ENCODE measurements around the gene SMURF2. TPM values are rescaled to one million over a fixed set of nuclear protein-coding genes. Genes with fewer than 3 reads are reported as not detected.

Gene SMURF2
- total RNA-seq, 1 experiment from 2014 or later = 57.6 TPM

DNA sequence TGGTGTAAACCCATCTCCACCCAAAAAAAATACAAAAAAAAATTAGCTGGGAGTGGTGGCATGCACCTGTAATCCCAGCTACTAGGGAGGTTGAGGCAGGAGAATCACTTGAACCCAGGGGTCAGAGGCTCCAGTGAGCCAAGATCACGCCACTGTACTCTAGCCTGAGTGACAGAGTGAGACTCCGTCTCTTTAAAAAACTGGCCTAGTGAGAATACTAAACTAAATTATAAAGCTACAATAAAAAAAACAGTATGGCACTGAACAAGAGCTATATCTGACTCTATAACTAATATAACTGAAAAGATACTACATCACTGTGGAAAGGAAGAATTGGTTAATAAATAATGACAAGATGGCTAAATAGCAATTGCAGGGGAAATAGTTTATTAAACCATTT, 6.4 kb downstream of the SMURF2 start:
- H3K4me3 ChIP-seq = no peak overlapping the region
- 0 out of 2 replicates have a peak, but pooled peaks cover 9% of the 10 kb centered on the region for H3K36me3 ChIP-seq (ENCODE audit: low read depth)
- ChIA-PET POLR2A (ENCODE audit: unreplicated experiment) (no interaction called here), CTCF (no interaction called here)
- H2AFZ ChIP-seq = no peak overlapping the region
- H3K79me2 ChIP-seq (ENCODE audit: low read depth) = peaks cover 100% of the 10 kb centered on the region
- H3K9me3 ChIP-seq (ENCODE audit: insufficient read depth, low read depth) = no peaks in the 10 kb centered on the region
- DNase-seq = no peak
- H4K20me1 ChIP-seq (ENCODE audit: insufficient read depth) = 0 out of 2 replicates have a peak, but pooled peaks cover 17% of the 10 kb centered on the region
- peaks cover 52% of the 10 kb centered on the region for H3K4me1 ChIP-seq (replicated peaks; ENCODE audit: insufficient read depth)
- H3F3A ChIP-seq (ENCODE audit: insufficient read depth, low read depth) = peaks cover 51% of the 10 kb centered on the region
- no peak for TF ChIP-seq EZH2 (IDR thresholded peaks at IDR 0.05; ENCODE audit: low read depth)
- TF ChIP-seq, protein P1, sequence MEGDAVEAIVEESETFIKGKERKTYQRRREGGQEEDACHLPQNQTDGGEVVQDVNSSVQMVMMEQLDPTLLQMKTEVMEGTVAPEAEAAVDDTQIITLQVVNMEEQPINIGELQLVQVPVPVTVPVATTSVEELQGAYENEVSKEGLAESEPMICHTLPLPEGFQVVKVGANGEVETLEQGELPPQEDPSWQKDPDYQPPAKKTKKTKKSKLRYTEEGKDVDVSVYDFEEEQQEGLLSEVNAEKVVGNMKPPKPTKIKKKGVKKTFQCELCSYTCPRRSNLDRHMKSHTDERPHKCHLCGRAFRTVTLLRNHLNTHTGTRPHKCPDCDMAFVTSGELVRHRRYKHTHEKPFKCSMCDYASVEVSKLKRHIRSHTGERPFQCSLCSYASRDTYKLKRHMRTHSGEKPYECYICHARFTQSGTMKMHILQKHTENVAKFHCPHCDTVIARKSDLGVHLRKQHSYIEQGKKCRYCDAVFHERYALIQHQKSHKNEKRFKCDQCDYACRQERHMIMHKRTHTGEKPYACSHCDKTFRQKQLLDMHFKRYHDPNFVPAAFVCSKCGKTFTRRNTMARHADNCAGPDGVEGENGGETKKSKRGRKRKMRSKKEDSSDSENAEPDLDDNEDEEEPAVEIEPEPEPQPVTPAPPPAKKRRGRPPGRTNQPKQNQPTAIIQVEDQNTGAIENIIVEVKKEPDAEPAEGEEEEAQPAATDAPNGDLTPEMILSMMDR (conservative IDR thresholded peaks at IDR 0.05) = no peak
- H3K27ac ChIP-seq = no peak overlapping the region
- no TSS peak for BruUV-seq (replicated peaks)
- no peaks in the 10 kb centered on the region for H3K27me3 ChIP-seq (ENCODE audit: insufficient read depth, low read depth)
- H3K4me2 ChIP-seq = no peak overlapping the region
- intact Hi-C loops (cut with micrococcal nuclease; ENCODE audit: unreplicated experiment) = no loop called here
- no peaks in the 10 kb centered on the region for H3K9me2 ChIP-seq (ENCODE audit: insufficient read depth)

DNA sequence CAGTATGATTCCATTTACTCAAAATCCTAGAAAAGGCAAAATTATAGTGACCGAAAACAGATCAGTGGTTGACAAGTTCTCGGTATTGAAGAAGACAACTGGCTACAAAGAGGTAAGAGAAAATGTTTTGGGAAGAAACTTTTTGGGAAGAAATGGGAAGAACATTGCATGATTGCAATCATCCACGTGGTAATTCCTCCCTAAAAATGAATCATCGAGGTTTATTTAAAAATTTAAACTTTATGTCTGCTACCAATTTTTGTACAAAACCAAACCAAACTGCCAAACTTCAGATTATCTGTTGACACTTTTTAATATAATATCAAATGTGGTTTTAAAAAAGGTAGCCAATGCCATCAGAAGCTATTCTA, 8.1 kb downstream of the SMURF2 start:
- intact Hi-C loops (cut with micrococcal nuclease; ENCODE audit: unreplicated experiment) = no loop called here
- H3K36me3 ChIP-seq (ENCODE audit: low read depth) = 0 out of 2 replicates have a peak, but pooled peaks cover 9% of the 10 kb centered on the region
- H3K9me3 ChIP-seq (ENCODE audit: insufficient read depth, low read depth) = no peaks in the 10 kb centered on the region
- CTCF ChIA-PET = interaction anchor here (0.6 kb wide), 1 partner anchor 51 kb away, joined by 4 read pairs; no protein-coding TSS in a partner anchor
- H3K4me3 ChIP-seq = no peak overlapping the region
- H3F3A ChIP-seq (ENCODE audit: insufficient read depth, low read depth) = peaks cover 53% of the 10 kb centered on the region
- POLR2A ChIA-PET (ENCODE audit: unreplicated experiment) = interaction anchor here (0.6 kb wide), 1 partner anchor 87 kb away, joined by 5 read pairs; no protein-coding TSS in a partner anchor
- H3K79me2 ChIP-seq (ENCODE audit: low read depth) = peaks cover 98% of the 10 kb centered on the region
- BruUV-seq (replicated peaks) = no TSS peak
- no peak for DNase-seq
- TF ChIP-seq, protein P1 (conservative IDR thresholded peaks at IDR 0.05) = no peak
- no peak for TF ChIP-seq EZH2 (IDR thresholded peaks at IDR 0.05; ENCODE audit: low read depth)
- peak overlapping the region; percentile 52 for H3K4me2 ChIP-seq
- no peaks in the 10 kb centered on the region for H3K9me2 ChIP-seq (ENCODE audit: insufficient read depth)
- H3K27ac ChIP-seq = peak overlapping the region; percentile 68
- H2AFZ ChIP-seq = no peak overlapping the region
- H4K20me1 ChIP-seq (ENCODE audit: insufficient read depth) = 0 out of 2 replicates have a peak, but pooled peaks cover 16% of the 10 kb centered on the region
- H3K27me3 ChIP-seq (ENCODE audit: insufficient read depth, low read depth) = no peaks in the 10 kb centered on the region
- peaks cover 57% of the 10 kb centered on the region for H3K4me1 ChIP-seq (replicated peaks; ENCODE audit: insufficient read depth)

DNA sequence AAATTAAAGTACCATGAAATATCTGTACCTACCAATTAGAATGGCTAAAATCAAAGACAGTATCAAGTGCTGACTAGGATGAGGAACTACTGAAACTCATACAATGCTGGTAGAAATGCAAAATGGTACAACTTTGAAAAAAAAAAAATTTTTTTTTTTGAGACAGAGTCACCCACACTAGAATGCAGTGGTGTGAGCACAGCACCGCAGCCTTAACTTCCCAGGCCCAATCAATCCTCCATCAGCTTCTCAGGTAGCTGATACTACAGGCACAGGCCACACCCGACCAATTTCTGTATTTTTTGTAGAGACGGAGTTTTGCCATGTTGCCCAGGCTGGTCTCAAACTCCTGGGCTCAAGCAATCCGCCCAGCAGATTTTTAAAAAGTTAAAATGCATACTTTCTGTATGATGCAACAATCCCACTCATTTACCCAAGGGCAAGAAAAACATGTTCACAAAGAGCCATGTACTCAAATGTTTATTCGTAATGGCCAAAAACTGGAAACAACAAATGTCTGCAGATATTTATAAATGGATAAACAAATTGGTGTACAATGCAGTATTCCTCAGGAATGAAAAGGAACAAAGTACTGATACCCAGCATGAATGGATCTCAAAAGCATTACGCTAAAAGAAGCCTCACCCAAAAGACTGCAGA, 8.7 kb downstream of the SMURF2 start:
- H3K9me2 ChIP-seq (ENCODE audit: insufficient read depth) = no peaks in the 10 kb centered on the region
- H3K27ac ChIP-seq = peak overlapping the region; percentile 68
- TF ChIP-seq, protein P1 (conservative IDR thresholded peaks at IDR 0.05) = no peak
- no peak for TF ChIP-seq EZH2 (IDR thresholded peaks at IDR 0.05; ENCODE audit: low read depth)
- CTCF ChIA-PET = no interaction called here
- BruUV-seq (replicated peaks) = no TSS peak
- intact Hi-C loops (cut with micrococcal nuclease; ENCODE audit: unreplicated experiment) = no loop called here
- H4K20me1 ChIP-seq (ENCODE audit: insufficient read depth) = 0 out of 2 replicates have a peak, but pooled peaks cover 16% of the 10 kb centered on the region
- H3K4me2 ChIP-seq = peak overlapping the region; percentile 52
- peaks cover 52% of the 10 kb centered on the region for H3K4me1 ChIP-seq (replicated peaks; ENCODE audit: insufficient read depth)
- 0 out of 2 replicates have a peak, but pooled peaks cover 15% of the 10 kb centered on the region for H3K36me3 ChIP-seq (ENCODE audit: low read depth)
- DNase-seq = no peak
- H2AFZ ChIP-seq = no peak overlapping the region
- H3K9me3 ChIP-seq (ENCODE audit: insufficient read depth, low read depth) = no peaks in the 10 kb centered on the region
- no peaks in the 10 kb centered on the region for H3K27me3 ChIP-seq (ENCODE audit: insufficient read depth, low read depth)
- POLR2A ChIA-PET (ENCODE audit: unreplicated experiment) = interaction anchor here (0.6 kb wide), 1 partner anchor 88 kb away, joined by 5 read pairs; no protein-coding TSS in a partner anchor
- H3K4me3 ChIP-seq = no peak overlapping the region
- H3K79me2 ChIP-seq (ENCODE audit: low read depth) = peaks cover 98% of the 10 kb centered on the region
- H3F3A ChIP-seq (ENCODE audit: insufficient read depth, low read depth) = peaks cover 49% of the 10 kb centered on the region

All from PC-9 (cell line).